HG02642 (cell line): ENCODE data around the gene TBCC.

Experiments used
- ATAC-seq: cut with Tn5 transposase; IDR thresholded peaks from one replicate; pipeline ENCODE4 v1.9.1; 2021; ENCODE audit warnings: mild to moderate bottlenecking; ENCODE audit not compliant: unreplicated experiment, poor library complexity

Gene TBCC

GRCh38 chr6:42774201-42774600 is 28.3 kb upstream of the TBCC start:
- ATAC-seq, result no peak

- peak; percentile 13 for ATAC-seq
Observed at GRCh38 chr6:42771741-42772100, 25.8 kb upstream of the TBCC start.

GRCh38 chr6:42769836-42770235 is 23.9 kb upstream of the TBCC start:
- no peak for ATAC-seq

GRCh38 chr6:42769051-42769450 is 23.1 kb upstream of the TBCC start:
- no peak for ATAC-seq

- no peak for ATAC-seq
Observed at GRCh38 chr6:42766163-42766670, 20.3 kb upstream of the TBCC start.

GRCh38 chr6:42764911-42765648 is 19.2 kb upstream of the TBCC start:
- ATAC-seq, result no peak

GRCh38 chr6:42762950-42763349 is 17.0 kb upstream of the TBCC start:
- ATAC-seq, result no peak

GRCh38 chr6:42762426-42762859 is 16.5 kb upstream of the TBCC start:
- no peak for ATAC-seq

- ATAC-seq, result no peak
Observed at GRCh38 chr6:42761287-42762067, 15.6 kb upstream of the TBCC start.

- no peak for ATAC-seq
Observed at GRCh38 chr6:42758756-42759430, 13.0 kb upstream of the TBCC start.

GRCh38 chr6:42756722-42757121 is 10.8 kb upstream of the TBCC start:
- no peak for ATAC-seq

GRCh38 chr6:42754759-42755158 is 8.9 kb upstream of the TBCC start:
- ATAC-seq, result no peak

GRCh38 chr6:42751055-42751454 is 5.2 kb upstream of the TBCC start:
- no peak for ATAC-seq

- no peak for ATAC-seq
Observed at GRCh38 chr6:42748203-42748898, 2.4 kb upstream of the TBCC start.

- ATAC-seq, result peak; percentile 67
Observed at GRCh38 chr6:42746463-42747391, 824 bp upstream of the TBCC start.

GRCh38 chr6:42745083-42745639 is 742 bp downstream of the TBCC start:
- ATAC-seq, result no peak

GRCh38 chr6:42744351-42744893 is 1.5 kb downstream of the TBCC start:
- ATAC-seq, result no peak

GRCh38 chr6:42742116-42742894 is 3.6 kb downstream of the TBCC start:
- ATAC-seq, result no peak
